Ammon's horn (tissue), 1 donor: Measurements from ENCODE around the gene MIER2.
"Not testable (repeated sequence)": the region's sequence is repeated elsewhere in the genome, so short reads cannot be mapped to it uniquely, and the experiment has no call there.

Experiments used
- DNase-seq: peaks from one replicate; pipeline ENCODE4 v3.0.0-alpha.2; 2016; ENCODE audit warnings: low spot score

Gene MIER2

GRCh38 chr19:355536-355935 is 10.9 kb upstream of the MIER2 start:
- DNase-seq, result not testable (repeated sequence)

- DNase-seq, result peak; percentile 58
These were observed 10.5 kb upstream of the MIER2 start for GRCh38 chr19:355134-355533.

- no peak for DNase-seq
These were observed 7.5 kb upstream of the MIER2 start for GRCh38 chr19:351976-352625.

GRCh38 chr19:347946-348861 is 3.6 kb upstream of the MIER2 start:
- no peak for DNase-seq

- no peak for DNase-seq
These were observed 804 bp upstream of the MIER2 start for GRCh38 chr19:345320-345879.

GRCh38 chr19:343941-344624 is 513 bp downstream of the MIER2 start:
- DNase-seq, result no peak

GRCh38 chr19:343451-343931 is 1.1 kb downstream of the MIER2 start:
- no peak for DNase-seq

- DNase-seq, result peak; percentile 73
These were observed 1.7 kb downstream of the MIER2 start for GRCh38 chr19:342801-343421.

- DNase-seq, result no peak
These were observed 2.5 kb downstream of the MIER2 start for GRCh38 chr19:342128-342455.

- no peak for DNase-seq
These were observed 3.0 kb downstream of the MIER2 start for GRCh38 chr19:341386-342127.

- DNase-seq, result no peak
These were observed 3.8 kb downstream of the MIER2 start for GRCh38 chr19:340620-341385.

GRCh38 chr19:339262-339887 is 5.2 kb downstream of the MIER2 start:
- DNase-seq, result no peak

GRCh38 chr19:338421-338820 is 6.2 kb downstream of the MIER2 start:
- no peak for DNase-seq

GRCh38 chr19:336067-336614 is 8.5 kb downstream of the MIER2 start:
- no peak for DNase-seq

- DNase-seq, result no peak
These were observed 9.0 kb downstream of the MIER2 start for GRCh38 chr19:335486-336066.

- DNase-seq, result no peak
These were observed 9.5 kb downstream of the MIER2 start for GRCh38 chr19:335072-335471.

GRCh38 chr19:334296-335071 is 10.1 kb downstream of the MIER2 start:
- DNase-seq, result no peak

- no peak for DNase-seq
These were observed 14.1 kb downstream of the MIER2 start for GRCh38 chr19:330503-330902.

GRCh38 chr19:329876-330275 is 14.7 kb downstream of the MIER2 start:
- no peak for DNase-seq
